HepG2 (cell line): Measurements from ENCODE around the gene LSM14B. TPM values are rescaled to one million over a fixed set of nuclear protein-coding genes. Genes with fewer than 3 reads are reported as not detected.

Experiments used
- CCAR2 ChIP-seq: fragments of 200-400 bp; formaldehyde crosslinking; optimal IDR thresholded peaks from 2 replicates; pipeline ENCODE3; 2018; ENCODE audit warnings: low read depth, mild to moderate bottlenecking, low read length, moderate library complexity
- ELF1 ChIP-seq: sonication (generic); formaldehyde crosslinking; IDR thresholded peaks from 2 replicates; pipeline ENCODE4 v1.4.0; 2020; ENCODE audit warnings: missing genetic modification reagents
- ESRRA ChIP-seq: sonication (generic); formaldehyde crosslinking; IDR thresholded peaks from 2 replicates; pipeline ENCODE4 v1.5.1; 2020; ENCODE audit warnings: mild to moderate bottlenecking, low read depth, missing genetic modification reagents
- GABPA ChIP-seq, 2 experiments: IDR thresholded peaks; 2 replicates each; pipeline ENCODE4 v1.6.1; 2011 to 2016; ENCODE audit warnings: low read depth in 2 of 2, low read length in 1 of 2, missing biosample characterization in 1 of 2, missing genetic modification characterization in 1 of 2
- HDAC1 ChIP-seq: sonication (generic); formaldehyde crosslinking; IDR thresholded peaks from 2 replicates; pipeline ENCODE4 v1.5.1; 2020; ENCODE audit warnings: mild to moderate bottlenecking, missing genetic modification reagents
- ISX ChIP-seq: sonication (generic); formaldehyde crosslinking; conservative IDR thresholded peaks from 2 replicates; pipeline ENCODE4 v1.5.0; 2020; ENCODE audit warnings: missing genetic modification reagents
- KDM4B ChIP-seq: sonication (generic); formaldehyde crosslinking; IDR thresholded peaks from 2 replicates; pipeline ENCODE4 v1.4.0; 2020; ENCODE audit warnings: missing genetic modification reagents
- KDM5B ChIP-seq: sonication (generic); formaldehyde crosslinking; IDR thresholded peaks from 2 replicates; pipeline ENCODE4 v1.4.0; 2020; ENCODE audit warnings: missing genetic modification reagents, mild to moderate bottlenecking, borderline replicate concordance
- MEF2D ChIP-seq: sonication (generic); formaldehyde crosslinking; IDR thresholded peaks from 2 replicates; pipeline ENCODE4 v1.5.1; 2020; ENCODE audit warnings: mild to moderate bottlenecking, missing genetic modification reagents
- MEIS1 ChIP-seq: sonication (generic); formaldehyde crosslinking; IDR thresholded peaks from 2 replicates; pipeline ENCODE4 v1.9.0; 2021; ENCODE audit warnings: mild to moderate bottlenecking, missing genetic modification reagents, moderate library complexity, borderline replicate concordance
- MTF2 ChIP-seq: sonication (generic); formaldehyde crosslinking; IDR thresholded peaks from 2 replicates; pipeline ENCODE4 v1.5.0; 2020; ENCODE audit warnings: missing genetic modification reagents, borderline replicate concordance
- PTBP1 ChIP-seq: fragments of 200-400 bp; formaldehyde crosslinking; IDR thresholded peaks from 2 replicates; pipeline ENCODE4 v1.6.1; 2018; ENCODE audit warnings: low read length, low read depth; ENCODE audit not compliant: poor library complexity, severe bottlenecking
- RFX5 ChIP-seq: IDR thresholded peaks from 2 replicates; pipeline ENCODE4 v1.6.1; 2011; ENCODE audit warnings: low read depth, low read length, improper control_type of control experiment
- ZBTB1 ChIP-seq: sonication (generic); formaldehyde crosslinking; IDR thresholded peaks from 2 replicates; pipeline ENCODE4 v1.4.0; 2020; ENCODE audit warnings: missing genetic modification reagents, borderline replicate concordance
- ZNF574 ChIP-seq: sonication (generic); formaldehyde crosslinking; IDR thresholded peaks from 2 replicates; pipeline ENCODE4 v1.4.0; 2020; ENCODE audit warnings: missing genetic modification reagents
- ZNF629 ChIP-seq: sonication (generic); formaldehyde crosslinking; conservative IDR thresholded peaks from 2 replicates; pipeline ENCODE4 v1.5.0; 2020; ENCODE audit warnings: missing genetic modification reagents
- ZNF776 ChIP-seq: sonication (generic); formaldehyde crosslinking; IDR thresholded peaks from 2 replicates; pipeline ENCODE4 v1.4.0; 2020; ENCODE audit warnings: mild to moderate bottlenecking, missing genetic modification reagents
- ZNF781 ChIP-seq: sonication (generic); formaldehyde crosslinking; IDR thresholded peaks from 2 replicates; pipeline ENCODE4 v1.5.1; 2020; ENCODE audit warnings: borderline replicate concordance, mild to moderate bottlenecking, missing genetic modification reagents; ENCODE audit errors: not compliant biosample characterization
- polyA plus RNA-seq, 8 experiments: library from polyadenylated mRNA; depleted of rRNA in 3 of 8; stranded (reverse) in 7 of 8; unstranded in 1 of 8; fragments of >200 nt; fragmentation: Illumina TruSeq in 4 of 8; extraction: Trizol in 4 of 8; gene quantifications; 2 replicates each; pipeline versions ENCODE4 v1.2.1 to v1.2.3, GENCODE V29; 2011 to 2016; ENCODE audit warnings: low read depth in 4 of 8, missing spikeins in 1 of 8, mixed read lengths in 1 of 8; ENCODE audit not compliant: insufficient read depth in 1 of 8
- total RNA-seq, 5 experiments: library from RNA; depleted of rRNA; stranded (reverse); fragments of >200 nt; fragmentation: Illumina TruSeq; extraction: Trizol; gene quantifications; 2 replicates each; pipeline ENCODE4 v1.2.3, GENCODE V29; 2016; ENCODE audit warnings: low read depth in 1 of 5
- TF ChIP-seq, protein P1 (sequence below): sonication (generic); formaldehyde crosslinking; IDR thresholded peaks from 2 replicates; pipeline ENCODE4 v1.5.0; 2020; ENCODE audit warnings: missing genetic modification reagents
- TF ChIP-seq, protein P2 (sequence below), 2 experiments: IDR thresholded peaks; 2 replicates each; pipeline ENCODE4 v1.6.1; 2011 to 2012; ENCODE audit warnings: low read length in 2 of 2, borderline replicate concordance in 1 of 2, low read depth in 1 of 2, mild to moderate bottlenecking in 1 of 2, moderate library complexity in 1 of 2

Gene LSM14B
- total and polyA plus RNA-seq, 2 of the 13 experiments (the other 11 are each of a cell fraction or from before 2014, with no cell fraction given), result 43.3 to 79.2 TPM

DNA sequence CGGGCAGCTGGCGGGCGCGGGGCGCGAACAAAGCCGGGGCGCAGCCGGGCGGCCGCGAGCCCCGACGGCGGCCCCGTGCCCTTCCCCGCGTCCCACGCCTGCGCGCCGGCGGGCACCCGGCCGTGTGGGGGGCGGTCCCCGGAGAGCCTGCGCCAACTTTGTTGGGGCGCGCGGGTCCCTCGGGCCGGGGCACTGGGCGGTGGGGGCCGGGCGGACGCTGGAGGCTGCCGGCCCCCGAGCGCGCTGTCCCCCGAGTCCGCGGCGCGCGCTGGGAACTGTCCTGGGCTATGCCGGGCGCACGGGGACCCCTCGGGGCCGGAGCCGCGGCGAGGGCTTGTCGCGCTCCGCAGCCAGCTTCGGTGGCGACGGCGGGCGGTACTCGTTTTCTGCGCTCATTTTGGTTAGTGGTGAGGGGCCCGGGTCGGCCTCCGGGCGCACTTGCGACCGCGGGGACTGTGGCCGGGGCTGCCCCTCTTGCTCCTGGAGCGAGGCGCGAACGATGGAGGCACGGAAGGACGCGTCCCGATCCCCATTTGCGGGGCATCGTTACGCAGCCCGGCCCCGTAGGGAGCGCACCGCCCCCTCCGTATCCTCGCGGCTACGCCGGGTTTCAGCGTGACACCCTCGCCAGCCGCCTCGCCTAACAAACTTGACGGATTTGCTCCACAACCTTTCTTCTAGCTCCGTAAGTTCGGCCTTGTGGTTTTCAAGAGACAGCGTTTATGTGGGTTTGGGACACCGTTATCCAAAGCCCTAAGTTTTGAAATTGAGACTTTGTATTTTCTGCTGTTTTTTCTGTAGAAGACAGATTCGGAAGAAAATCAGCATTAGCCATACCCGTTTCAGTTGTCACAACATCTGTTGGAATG, 21.9 kb downstream of the LSM14B start (continued):
- TF ChIP-seq KDM4B (peak; percentile 37; the same call in 1 of the 2 replicates), ZNF776 (peak; percentile 71; the same call in 1 of the 2 replicates), RFX5 (no peak), HDAC1 (CRISPR knock-in tag) (peak; percentile 54; the same call in 1 of the 2 replicates), ESRRA (no peak; the same call in 1 of the 2 replicates), ISX (CRISPR knock-in tag) (no peak), MEIS1 (CRISPR knock-in tag) (no peak), ZNF629 (CRISPR knock-in tag) (no peak), ELF1 (CRISPR knock-in tag) (no peak; the same call in 1 of the 2 replicates), CCAR2 (no peak), PTBP1 (peak; percentile 33), KDM5B (CRISPR knock-in tag) (peak; percentile 76), ZBTB1 (CRISPR knock-in tag) (no peak), ZNF781 (CRISPR knock-in tag) (no peak), GABPA (IDR thresholded peaks at IDR 0.05; ENCODE audit: low read depth, low read length) (no peak), GABPA (CRISPR knock-in tag; IDR thresholded peaks at IDR 0.05; ENCODE audit: low read depth) (no peak), ZNF574 (peak; percentile 68), MEF2D (CRISPR knock-in tag) (no peak), MTF2 (CRISPR knock-in tag) (no peak)
- TF ChIP-seq, protein P1, sequence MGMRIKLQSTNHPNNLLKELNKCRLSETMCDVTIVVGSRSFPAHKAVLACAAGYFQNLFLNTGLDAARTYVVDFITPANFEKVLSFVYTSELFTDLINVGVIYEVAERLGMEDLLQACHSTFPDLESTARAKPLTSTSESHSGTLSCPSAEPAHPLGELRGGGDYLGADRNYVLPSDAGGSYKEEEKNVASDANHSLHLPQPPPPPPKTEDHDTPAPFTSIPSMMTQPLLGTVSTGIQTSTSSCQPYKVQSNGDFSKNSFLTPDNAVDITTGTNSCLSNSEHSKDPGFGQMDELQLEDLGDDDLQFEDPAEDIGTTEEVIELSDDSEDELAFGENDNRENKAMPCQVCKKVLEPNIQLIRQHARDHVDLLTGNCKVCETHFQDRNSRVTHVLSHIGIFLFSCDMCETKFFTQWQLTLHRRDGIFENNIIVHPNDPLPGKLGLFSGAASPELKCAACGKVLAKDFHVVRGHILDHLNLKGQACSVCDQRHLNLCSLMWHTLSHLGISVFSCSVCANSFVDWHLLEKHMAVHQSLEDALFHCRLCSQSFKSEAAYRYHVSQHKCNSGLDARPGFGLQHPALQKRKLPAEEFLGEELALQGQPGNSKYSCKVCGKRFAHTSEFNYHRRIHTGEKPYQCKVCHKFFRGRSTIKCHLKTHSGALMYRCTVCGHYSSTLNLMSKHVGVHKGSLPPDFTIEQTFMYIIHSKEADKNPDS (CRISPR knock-in tag), result no peak
- TF ChIP-seq, protein P2, sequence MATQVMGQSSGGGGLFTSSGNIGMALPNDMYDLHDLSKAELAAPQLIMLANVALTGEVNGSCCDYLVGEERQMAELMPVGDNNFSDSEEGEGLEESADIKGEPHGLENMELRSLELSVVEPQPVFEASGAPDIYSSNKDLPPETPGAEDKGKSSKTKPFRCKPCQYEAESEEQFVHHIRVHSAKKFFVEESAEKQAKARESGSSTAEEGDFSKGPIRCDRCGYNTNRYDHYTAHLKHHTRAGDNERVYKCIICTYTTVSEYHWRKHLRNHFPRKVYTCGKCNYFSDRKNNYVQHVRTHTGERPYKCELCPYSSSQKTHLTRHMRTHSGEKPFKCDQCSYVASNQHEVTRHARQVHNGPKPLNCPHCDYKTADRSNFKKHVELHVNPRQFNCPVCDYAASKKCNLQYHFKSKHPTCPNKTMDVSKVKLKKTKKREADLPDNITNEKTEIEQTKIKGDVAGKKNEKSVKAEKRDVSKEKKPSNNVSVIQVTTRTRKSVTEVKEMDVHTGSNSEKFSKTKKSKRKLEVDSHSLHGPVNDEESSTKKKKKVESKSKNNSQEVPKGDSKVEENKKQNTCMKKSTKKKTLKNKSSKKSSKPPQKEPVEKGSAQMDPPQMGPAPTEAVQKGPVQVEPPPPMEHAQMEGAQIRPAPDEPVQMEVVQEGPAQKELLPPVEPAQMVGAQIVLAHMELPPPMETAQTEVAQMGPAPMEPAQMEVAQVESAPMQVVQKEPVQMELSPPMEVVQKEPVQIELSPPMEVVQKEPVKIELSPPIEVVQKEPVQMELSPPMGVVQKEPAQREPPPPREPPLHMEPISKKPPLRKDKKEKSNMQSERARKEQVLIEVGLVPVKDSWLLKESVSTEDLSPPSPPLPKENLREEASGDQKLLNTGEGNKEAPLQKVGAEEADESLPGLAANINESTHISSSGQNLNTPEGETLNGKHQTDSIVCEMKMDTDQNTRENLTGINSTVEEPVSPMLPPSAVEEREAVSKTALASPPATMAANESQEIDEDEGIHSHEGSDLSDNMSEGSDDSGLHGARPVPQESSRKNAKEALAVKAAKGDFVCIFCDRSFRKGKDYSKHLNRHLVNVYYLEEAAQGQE (IDR thresholded peaks at IDR 0.05; ENCODE audit: borderline replicate concordance in 1 of 2, low read depth in 1 of 2, low read length in 2 of 2), result no peak
